ENCODE measurements around the gene PCSK5.
A peak's percentile ranks its signal among the peaks of the same experiment; 100 is the strongest.

The PCSK5 gene

DNA sequence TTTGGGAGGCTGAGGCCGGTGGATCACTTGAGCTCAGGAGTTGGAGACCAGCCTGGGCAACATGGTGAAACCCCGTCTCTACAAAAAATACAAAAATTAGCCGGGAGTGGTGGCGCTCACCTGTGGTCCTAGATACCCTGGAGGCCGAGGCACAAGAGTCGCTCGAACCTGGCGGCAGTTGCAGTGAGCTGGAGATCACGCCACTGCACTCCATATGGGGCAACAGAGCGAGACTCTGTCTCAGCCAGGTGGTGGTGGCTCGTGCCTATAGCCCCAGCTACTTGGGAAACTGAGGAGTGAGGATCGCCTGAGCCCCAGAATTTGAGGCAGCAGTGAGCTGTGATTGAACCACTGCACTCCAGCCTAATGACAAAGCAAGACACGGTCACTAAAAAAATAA is 506.1 kb downstream of the PCSK5 start:
- Histone ChIP-seq H3K27ac (ENCODE audit: low read length) (no peak overlapping the region), H3K4me1 (ENCODE audit: control insufficient read depth, insufficient read depth, low read length) (peaks cover 7% of the 10 kb centered on the region), H3K36me3 (ENCODE audit: control insufficient read depth in 2 of 2, insufficient read depth in 2 of 2, low read length in 2 of 2) (peaks cover 0 to 2% of the 10 kb centered on the region in 2 donors), H3K27me3 (ENCODE audit: control insufficient read depth in 1 of 2, insufficient read depth in 2 of 2, low read length in 2 of 2) (no peaks in the 10 kb centered on the region), H3K9me3 (ENCODE audit: control insufficient read depth in 2 of 2, low read length in 2 of 2) (peaks cover 0 to 3% of the 10 kb centered on the region in 2 donors), H3K4me3 (ENCODE audit: low read length in 2 of 2) (no peak overlapping the region), H3K9ac (ENCODE audit: low read length in 2 of 2) (no peak overlapping the region)

DNA sequence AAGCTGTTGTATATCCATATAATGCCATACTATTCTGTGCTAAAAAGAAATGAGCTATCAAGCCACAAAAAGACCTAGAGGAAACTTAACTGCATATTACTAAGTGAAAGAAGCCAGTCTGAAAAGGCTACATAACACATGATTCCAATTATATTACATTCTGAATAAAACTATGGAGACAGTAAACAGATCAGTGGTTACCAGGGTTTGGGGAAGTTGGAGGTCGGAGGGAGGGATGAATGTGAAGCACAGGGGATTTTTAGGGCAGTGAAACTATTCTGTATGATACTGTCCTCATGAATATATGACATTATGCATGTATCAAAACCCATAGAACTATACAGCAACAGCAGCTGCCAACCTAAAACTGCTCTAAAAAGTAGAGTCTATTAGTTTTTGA is 509.4 kb downstream of the PCSK5 start:
- Histone ChIP-seq H3K4me1 (ENCODE audit: control insufficient read depth, insufficient read depth, low read length) (peaks cover 7% of the 10 kb centered on the region), H3K36me3 (ENCODE audit: control insufficient read depth in 2 of 2, insufficient read depth in 2 of 2, low read length in 2 of 2) (no peaks in the 10 kb centered on the region), H3K27me3 (ENCODE audit: control insufficient read depth in 1 of 2, insufficient read depth in 2 of 2, low read length in 2 of 2) (no peaks in the 10 kb centered on the region), H3K9me3 (ENCODE audit: control insufficient read depth in 2 of 2, low read length in 2 of 2) (no peaks in the 10 kb centered on the region), H3K27ac (ENCODE audit: low read length) (no peak overlapping the region), H3K4me3 (ENCODE audit: low read length in 2 of 2) (no peak overlapping the region), H3K9ac (ENCODE audit: low read length in 2 of 2) (no peak overlapping the region)

GRCh38 chr9:76400534-76401096 is 510.1 kb downstream of the PCSK5 start:
- Histone ChIP-seq H3K27ac (ENCODE audit: low read length) (no peak overlapping the region), H3K27me3 (ENCODE audit: control insufficient read depth in 1 of 2, insufficient read depth in 2 of 2, low read length in 2 of 2) (no peaks in the 10 kb centered on the region), H3K4me1 (ENCODE audit: control insufficient read depth, insufficient read depth, low read length) (peaks cover 2% of the 10 kb centered on the region), H3K36me3 (ENCODE audit: control insufficient read depth in 2 of 2, insufficient read depth in 2 of 2, low read length in 2 of 2) (no peaks in the 10 kb centered on the region), H3K9me3 (ENCODE audit: control insufficient read depth in 2 of 2, low read length in 2 of 2) (no peaks in the 10 kb centered on the region), H3K4me3 (ENCODE audit: low read length in 2 of 2) (no peak overlapping the region), H3K9ac (ENCODE audit: low read length in 2 of 2) (no peak overlapping the region)

- Histone ChIP-seq H3K9ac (ENCODE audit: low read length in 2 of 2) (no peak overlapping the region), H3K9me3 (ENCODE audit: control insufficient read depth in 2 of 2, low read length in 2 of 2) (no peaks in the 10 kb centered on the region), H3K27me3 (ENCODE audit: control insufficient read depth in 1 of 2, insufficient read depth in 2 of 2, low read length in 2 of 2) (no peaks in the 10 kb centered on the region), H3K4me3 (ENCODE audit: low read length in 2 of 2) (no peak overlapping the region), H3K4me1 (ENCODE audit: control insufficient read depth, insufficient read depth, low read length) (peaks cover 2% of the 10 kb centered on the region), H3K36me3 (ENCODE audit: control insufficient read depth in 2 of 2, insufficient read depth in 2 of 2, low read length in 2 of 2) (no peaks in the 10 kb centered on the region), H3K27ac (ENCODE audit: low read length) (no peak overlapping the region)
Observed at GRCh38 chr9:76401176-76401575, 510.7 kb downstream of the PCSK5 start.

DNA sequence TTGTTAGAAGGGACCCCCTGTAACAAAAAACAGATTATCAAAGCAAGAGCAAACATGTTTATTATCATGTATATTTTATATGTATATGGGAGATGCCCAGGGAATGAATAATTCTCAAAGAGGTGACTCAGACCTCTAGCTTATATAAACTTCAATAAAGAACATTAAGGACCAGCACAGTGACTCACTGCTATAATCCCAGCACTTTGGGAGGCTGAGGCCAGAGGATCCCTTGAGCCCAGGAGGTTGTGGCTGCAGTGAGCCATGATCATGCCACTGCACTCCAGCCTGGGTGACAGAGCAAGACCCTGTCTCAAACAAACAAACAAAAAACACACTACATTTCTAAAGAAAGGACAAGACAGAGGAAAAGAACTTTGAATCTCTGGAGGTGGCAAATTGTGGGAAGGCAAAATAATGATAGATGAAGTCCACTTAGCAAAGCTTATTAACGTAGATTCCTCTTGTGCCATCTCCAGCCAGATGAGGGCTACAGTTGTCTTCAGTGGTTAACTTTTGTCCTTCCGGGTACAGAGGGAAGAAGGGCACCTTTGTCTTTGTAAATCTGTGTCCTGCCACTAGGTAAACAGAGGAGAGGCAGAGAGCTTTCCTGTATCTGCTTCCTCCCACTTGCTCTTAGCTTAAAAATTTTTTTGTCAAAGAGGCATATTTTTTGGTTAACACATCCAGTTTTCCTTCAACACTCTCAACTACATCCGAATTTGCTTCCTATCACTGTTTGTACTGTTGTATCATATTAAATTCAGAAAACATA is 511.3 kb downstream of the PCSK5 start:
- Histone ChIP-seq H3K27ac (ENCODE audit: low read length) (no peak overlapping the region), H3K36me3 (ENCODE audit: control insufficient read depth in 2 of 2, insufficient read depth in 2 of 2, low read length in 2 of 2) (no peaks in the 10 kb centered on the region), H3K27me3 (ENCODE audit: control insufficient read depth in 1 of 2, insufficient read depth in 2 of 2, low read length in 2 of 2) (no peaks in the 10 kb centered on the region), H3K4me3 (ENCODE audit: low read length in 2 of 2) (no peak overlapping the region), H3K9ac (ENCODE audit: low read length in 2 of 2) (no peak overlapping the region), H3K4me1 (ENCODE audit: control insufficient read depth, insufficient read depth, low read length) (peaks cover 2% of the 10 kb centered on the region), H3K9me3 (ENCODE audit: control insufficient read depth in 2 of 2, low read length in 2 of 2) (no peaks in the 10 kb centered on the region)

- H3K9ac ChIP-seq (ENCODE audit: low read length in 2 of 2) = peak overlapping the region in 1 of 2 donors; percentile 11
Observed at GRCh38 chr9:76403352-76403751, 512.9 kb downstream of the PCSK5 start.

GRCh38 chr9:76404401-76404800 is 513.9 kb downstream of the PCSK5 start:
- Histone ChIP-seq H3K9ac (ENCODE audit: low read length in 2 of 2) (no peak overlapping the region), H3K36me3 (ENCODE audit: control insufficient read depth in 2 of 2, insufficient read depth in 2 of 2, low read length in 2 of 2) (no peaks in the 10 kb centered on the region)

More at GRCh38 chr9:76403352-76403751, 512.9 kb downstream of the PCSK5 start:
- H3K4me1 ChIP-seq (ENCODE audit: control insufficient read depth, insufficient read depth, low read length) = peaks cover 2% of the 10 kb centered on the region
- H3K9me3 ChIP-seq (ENCODE audit: control insufficient read depth in 2 of 2, low read length in 2 of 2) = no peaks in the 10 kb centered on the region
- H3K27ac ChIP-seq (ENCODE audit: low read length) = no peak overlapping the region
- no peaks in the 10 kb centered on the region for H3K36me3 ChIP-seq (ENCODE audit: control insufficient read depth in 2 of 2, insufficient read depth in 2 of 2, low read length in 2 of 2)
- H3K27me3 ChIP-seq (ENCODE audit: control insufficient read depth in 1 of 2, insufficient read depth in 2 of 2, low read length in 2 of 2) = no peaks in the 10 kb centered on the region
- peak overlapping the region in 1 of 2 donors; percentile 17 for H3K4me3 ChIP-seq (ENCODE audit: low read length in 2 of 2)

GRCh38 chr9:76405340-76405739 is 514.9 kb downstream of the PCSK5 start:
- no peaks in the 10 kb centered on the region for H3K36me3 ChIP-seq (ENCODE audit: control insufficient read depth in 2 of 2, insufficient read depth in 2 of 2, low read length in 2 of 2)
- H3K9ac ChIP-seq (ENCODE audit: low read length in 2 of 2) = no peak overlapping the region

More at GRCh38 chr9:76404401-76404800, 513.9 kb downstream of the PCSK5 start:
- Histone ChIP-seq H3K4me3 (ENCODE audit: low read length in 2 of 2) (no peak overlapping the region), H3K9me3 (ENCODE audit: control insufficient read depth in 2 of 2, low read length in 2 of 2) (no peaks in the 10 kb centered on the region), H3K27me3 (ENCODE audit: control insufficient read depth in 1 of 2, insufficient read depth in 2 of 2, low read length in 2 of 2) (no peaks in the 10 kb centered on the region), H3K4me1 (ENCODE audit: control insufficient read depth, insufficient read depth, low read length) (peaks cover 2% of the 10 kb centered on the region), H3K27ac (ENCODE audit: low read length) (no peak overlapping the region)

GRCh38 chr9:76405868-76406267 is 515.4 kb downstream of the PCSK5 start:
- Histone ChIP-seq H3K4me1 (ENCODE audit: control insufficient read depth, insufficient read depth, low read length) (peaks cover 2% of the 10 kb centered on the region), H3K36me3 (ENCODE audit: control insufficient read depth in 2 of 2, insufficient read depth in 2 of 2, low read length in 2 of 2) (no peaks in the 10 kb centered on the region), H3K4me3 (ENCODE audit: low read length in 2 of 2) (no peak overlapping the region), H3K9ac (ENCODE audit: low read length in 2 of 2) (no peak overlapping the region), H3K27ac (ENCODE audit: low read length) (no peak overlapping the region), H3K9me3 (ENCODE audit: control insufficient read depth in 2 of 2, low read length in 2 of 2) (no peaks in the 10 kb centered on the region), H3K27me3 (ENCODE audit: control insufficient read depth in 1 of 2, insufficient read depth in 2 of 2, low read length in 2 of 2) (no peaks in the 10 kb centered on the region)

More at GRCh38 chr9:76405340-76405739, 514.9 kb downstream of the PCSK5 start:
- H3K4me3 ChIP-seq (ENCODE audit: low read length in 2 of 2) = no peak overlapping the region
- peaks cover 2% of the 10 kb centered on the region for H3K4me1 ChIP-seq (ENCODE audit: control insufficient read depth, insufficient read depth, low read length)
- no peak overlapping the region for H3K27ac ChIP-seq (ENCODE audit: low read length)
- H3K27me3 ChIP-seq (ENCODE audit: control insufficient read depth in 1 of 2, insufficient read depth in 2 of 2, low read length in 2 of 2) = no peaks in the 10 kb centered on the region
- no peaks in the 10 kb centered on the region for H3K9me3 ChIP-seq (ENCODE audit: control insufficient read depth in 2 of 2, low read length in 2 of 2)
